AG09319 (cell line): ENCODE results near the gene CCT4.

Experiments used
- DNase-seq: peaks from one replicate; pipeline ENCODE4 v3.0.0-alpha.2; 2010; ENCODE audit warnings: low read depth; ENCODE audit errors: extremely low read depth
- CTCF ChIP-seq: IDR thresholded peaks from 2 replicates; pipeline ENCODE4 v1.5.1; 2011; ENCODE audit warnings: low read depth, mild to moderate bottlenecking, inconsistent platforms, low read length, moderate library complexity

Gene CCT4

GRCh38 chr2:61888267-61889055 lies at the start of gene CCT4:
Gene CCT4 (minus strand): TSS chr2:61888656. CDS start chr2:61888507, 149 bp downstream.
- TF ChIP-seq CTCF = no peak
- DNase-seq = peak; percentile 60

- no peak for TF ChIP-seq CTCF
Measured at GRCh38 chr2:61937886-61938285, 49.4 kb upstream of the CCT4 start.

GRCh38 chr2:61937098-61937497 lies 48.6 kb upstream of the CCT4 start:
- DNase-seq = no peak
- TF ChIP-seq CTCF = no peak

More at GRCh38 chr2:61937886-61938285, 49.4 kb upstream of the CCT4 start:
- DNase-seq = no peak

- TF ChIP-seq CTCF = no peak
- no peak for DNase-seq
Measured at GRCh38 chr2:61928826-61929461, 40.5 kb upstream of the CCT4 start.

GRCh38 chr2:61926531-61927477 lies 38.3 kb upstream of the CCT4 start:
- TF ChIP-seq CTCF = no peak
- DNase-seq = no peak

GRCh38 chr2:61924895-61925663 lies 36.6 kb upstream of the CCT4 start:
- DNase-seq = no peak
- TF ChIP-seq CTCF = no peak
